Hepatocyte (in vitro differentiated cells): ENCODE measurements around the gene CRY2. TPM values are rescaled to one million over a fixed set of nuclear protein-coding genes. Genes with fewer than 3 reads are reported as not detected.

Experiments used
- DNase-seq: peaks from one replicate; pipeline ENCODE4 v3.0.0-alpha.2; 2016; ENCODE audit warnings: low spot score
- H2AFZ ChIP-seq: fragments of 200-600 bp; sonication (generic); 2 replicates; pipeline ENCODE4 v1.6.0; 2016; ENCODE audit warnings: antibody characterized with exemption, mild to moderate bottlenecking
- H3K27ac ChIP-seq: fragments of 200-600 bp; sonication (generic); 2 replicates; pipeline ENCODE4 v1.5.1; 2016; ENCODE audit warnings: mild to moderate bottlenecking
- H3K27me3 ChIP-seq: fragments of 200-600 bp; sonication (generic); 2 replicates; pipeline ENCODE4 v1.6.1; 2016
- H3K36me3 ChIP-seq: fragments of 200-600 bp; sonication (generic); replicated peaks from 2 replicates; pipeline ENCODE4 v1.5.1; 2016; ENCODE audit warnings: low read depth; ENCODE audit not compliant: insufficient read depth
- H3K4me1 ChIP-seq: fragments of 200-600 bp; sonication (generic); 2 replicates; pipeline ENCODE4 v1.5.1; 2016; ENCODE audit warnings: mild to moderate bottlenecking, moderate library complexity; ENCODE audit not compliant: insufficient read depth
- H3K4me2 ChIP-seq: fragments of 200-600 bp; sonication (generic); 2 replicates; pipeline ENCODE4 v1.6.0; 2016
- H3K4me3 ChIP-seq: fragments of 200-600 bp; sonication (generic); 2 replicates; pipeline ENCODE4 v1.5.1; 2016; ENCODE audit warnings: mild to moderate bottlenecking
- H3K79me2 ChIP-seq: fragments of 200-600 bp; sonication (generic); 2 replicates; pipeline ENCODE4 v1.6.0; 2017; ENCODE audit warnings: mild to moderate bottlenecking
- H3K9me2 ChIP-seq: fragments of 200-600 bp; sonication (generic); replicated peaks from 2 replicates; pipeline ENCODE4 v1.6.0; 2017; ENCODE audit warnings: mild to moderate bottlenecking; ENCODE audit not compliant: insufficient read depth
- H3K9me3 ChIP-seq: fragments of 200-600 bp; sonication (generic); 2 replicates; pipeline ENCODE4 v1.5.1; 2016; ENCODE audit warnings: low read depth, mild to moderate bottlenecking
- H4K20me1 ChIP-seq: fragments of 200-600 bp; sonication (generic); 2 replicates; pipeline ENCODE4 v1.6.0; 2016; ENCODE audit warnings: mild to moderate bottlenecking; ENCODE audit not compliant: insufficient read depth, poor library complexity, severe bottlenecking
- EZH2 ChIP-seq: fragments of 200-600 bp; sonication (generic); IDR thresholded peaks from 2 replicates; pipeline ENCODE4 v1.6.1; 2016; ENCODE audit warnings: antibody characterized with exemption, mild to moderate bottlenecking, borderline replicate concordance
- EZH2phosphoT487 ChIP-seq: fragments of 200-600 bp; sonication (generic); IDR thresholded peaks from one replicate; pipeline ENCODE4 v1.6.1; 2018; ENCODE audit warnings: antibody characterized with exemption, mild to moderate bottlenecking, low read depth, moderate library complexity; ENCODE audit not compliant: unreplicated experiment, severe bottlenecking
- WGBS: methylation state at CpG from one replicate; pipeline ENCODE4 v1.1.6; 2016; ENCODE audit warnings: low lambda C conversion rate; ENCODE audit errors: missing lambda C conversion rate; 5-methylcytosine and 5-hydroxymethylcytosine counted together
- polyA plus RNA-seq: library from polyadenylated mRNA; unstranded; fragments of >200 nt; fragmentation: Nextera tagmentation; extraction: Ambion mirVana; gene quantifications from 2 replicates; pipeline ENCODE4 v1.2.1, GENCODE V29; 2016
- total RNA-seq: library from RNA; depleted of rRNA; stranded (reverse); fragments of >200 nt; gene quantifications from 2 replicates; pipeline ENCODE4 v1.2.3, GENCODE V29; 2014
- TF ChIP-seq, protein P1 (sequence below): fragments of 200-600 bp; sonication (generic); IDR thresholded peaks from 2 replicates; pipeline ENCODE4 v1.5.1; 2016; ENCODE audit warnings: antibody characterized with exemption, mild to moderate bottlenecking; ENCODE audit not compliant: poor library complexity

The CRY2 gene
- total and polyA plus RNA-seq, 2 experiments from 2014 or later = 23.8 to 27.6 TPM

DNA sequence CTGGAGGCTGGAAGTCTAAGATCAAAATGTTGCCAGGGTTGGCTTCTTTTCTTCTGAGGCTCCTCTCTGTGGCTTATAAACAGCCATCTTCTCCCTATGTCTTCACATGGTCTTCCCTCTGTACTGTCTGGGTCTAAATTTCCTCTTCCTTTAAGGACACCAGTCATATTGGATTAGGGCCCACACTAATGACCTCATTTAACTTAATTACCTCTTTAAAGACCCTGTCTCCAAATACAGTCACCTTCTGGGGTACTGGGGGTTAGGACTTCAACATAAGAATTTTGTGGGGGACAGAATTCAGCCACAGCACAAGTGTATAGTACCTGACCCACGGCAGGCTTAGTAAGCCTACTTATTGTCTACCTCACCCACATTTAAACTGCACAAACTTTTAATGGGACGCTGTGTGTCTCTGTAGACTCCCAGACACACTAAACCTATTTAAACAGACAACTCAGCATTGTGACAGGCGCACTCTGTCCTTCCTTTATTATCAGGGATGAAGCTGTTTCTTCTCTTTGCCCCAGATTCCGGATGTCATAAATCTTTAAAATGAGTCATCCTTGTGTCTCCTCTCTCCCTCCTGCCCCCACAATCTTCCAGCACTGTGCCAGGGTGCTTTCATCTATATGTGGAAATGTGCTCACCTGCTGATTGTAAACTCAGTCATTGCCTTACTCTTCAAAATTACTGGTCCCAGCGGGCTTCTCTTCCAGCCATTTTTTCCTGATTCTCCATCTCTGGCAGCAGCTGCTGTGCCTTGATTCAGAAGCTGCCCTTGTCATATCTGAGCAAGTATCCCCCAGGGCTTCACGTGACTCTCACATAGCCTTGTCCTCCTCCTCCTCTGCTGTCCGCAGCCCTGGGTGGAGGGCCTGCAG lies 32.8 kb downstream of the CRY2 start:
- peak; percentile 60 for DNase-seq
- Histone ChIP-seq H2AFZ (no peak overlapping the region), H3K4me1 (peaks cover 8% of the 10 kb centered on the region), H3K4me3 (no peak overlapping the region), H3K9me2 (no peaks in the 10 kb centered on the region), H3K9me3 (no peaks in the 10 kb centered on the region), H3K36me3 (no peaks in the 10 kb centered on the region), H3K27me3 (no peaks in the 10 kb centered on the region), H3K79me2 (no peaks in the 10 kb centered on the region), H3K27ac (peak overlapping the region; percentile 64), H3K4me2 (no peak overlapping the region), H4K20me1 (no peaks in the 10 kb centered on the region)
- TF ChIP-seq, protein P1, sequence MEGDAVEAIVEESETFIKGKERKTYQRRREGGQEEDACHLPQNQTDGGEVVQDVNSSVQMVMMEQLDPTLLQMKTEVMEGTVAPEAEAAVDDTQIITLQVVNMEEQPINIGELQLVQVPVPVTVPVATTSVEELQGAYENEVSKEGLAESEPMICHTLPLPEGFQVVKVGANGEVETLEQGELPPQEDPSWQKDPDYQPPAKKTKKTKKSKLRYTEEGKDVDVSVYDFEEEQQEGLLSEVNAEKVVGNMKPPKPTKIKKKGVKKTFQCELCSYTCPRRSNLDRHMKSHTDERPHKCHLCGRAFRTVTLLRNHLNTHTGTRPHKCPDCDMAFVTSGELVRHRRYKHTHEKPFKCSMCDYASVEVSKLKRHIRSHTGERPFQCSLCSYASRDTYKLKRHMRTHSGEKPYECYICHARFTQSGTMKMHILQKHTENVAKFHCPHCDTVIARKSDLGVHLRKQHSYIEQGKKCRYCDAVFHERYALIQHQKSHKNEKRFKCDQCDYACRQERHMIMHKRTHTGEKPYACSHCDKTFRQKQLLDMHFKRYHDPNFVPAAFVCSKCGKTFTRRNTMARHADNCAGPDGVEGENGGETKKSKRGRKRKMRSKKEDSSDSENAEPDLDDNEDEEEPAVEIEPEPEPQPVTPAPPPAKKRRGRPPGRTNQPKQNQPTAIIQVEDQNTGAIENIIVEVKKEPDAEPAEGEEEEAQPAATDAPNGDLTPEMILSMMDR = no peak
- no peak for TF ChIP-seq EZH2phosphoT487
- no peak for TF ChIP-seq EZH2
- WGBS = 76% methylated on average over 7 of the region's 7 CpGs

DNA sequence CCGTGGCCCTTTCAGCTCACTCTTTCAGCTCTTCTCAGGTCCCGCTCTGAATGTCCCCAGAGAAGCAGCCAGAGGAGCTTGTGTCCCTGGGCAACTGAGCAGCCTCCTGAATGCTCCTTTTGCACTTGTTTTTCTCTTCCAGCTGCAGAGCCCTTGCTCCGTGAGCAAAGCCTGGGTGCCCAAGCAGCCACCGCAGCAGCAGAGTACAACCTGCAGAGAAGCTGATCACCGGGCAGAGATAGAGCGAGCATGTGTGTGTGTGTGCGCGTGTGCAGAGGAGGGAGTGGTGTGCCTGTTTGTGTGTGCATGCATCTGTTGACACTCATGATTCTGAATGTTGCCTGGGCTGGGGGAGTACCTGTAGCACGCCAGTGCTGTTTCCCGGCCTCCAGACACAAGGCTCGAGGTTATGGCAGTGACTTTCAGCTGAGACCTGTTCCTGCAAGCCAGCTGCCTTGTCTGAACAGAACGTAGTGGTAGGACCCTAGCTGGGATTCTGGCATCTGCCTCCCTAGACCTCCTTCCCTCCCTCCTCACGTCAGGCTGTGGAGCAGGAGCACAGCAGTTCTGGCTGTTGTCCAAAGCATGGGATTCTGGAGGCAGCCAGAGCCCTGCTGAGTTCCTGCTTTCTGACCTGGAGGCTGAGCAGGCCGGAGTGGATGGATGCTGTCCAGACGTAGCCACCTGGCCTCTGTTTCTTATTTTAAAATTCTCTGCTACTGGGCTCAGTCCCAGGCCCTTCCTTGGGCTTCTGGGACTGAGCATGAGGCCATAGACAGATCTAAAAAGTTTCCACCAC lies 33.7 kb downstream of the CRY2 start:
- no peak for TF ChIP-seq EZH2
- no peak for TF ChIP-seq EZH2phosphoT487
- TF ChIP-seq, protein P1 = no peak
- Histone ChIP-seq H3K27ac (peak overlapping the region; percentile 37), H3K36me3 (no peaks in the 10 kb centered on the region), H3K79me2 (no peaks in the 10 kb centered on the region), H3K4me2 (no peak overlapping the region), H4K20me1 (no peaks in the 10 kb centered on the region), H3K4me3 (no peak overlapping the region), H2AFZ (no peak overlapping the region), H3K27me3 (no peaks in the 10 kb centered on the region), H3K4me1 (peaks cover 8% of the 10 kb centered on the region), H3K9me3 (no peaks in the 10 kb centered on the region), H3K9me2 (no peaks in the 10 kb centered on the region)
- WGBS = 95% methylated on average over 15 of the region's 15 CpGs
- DNase-seq = no peak

DNA sequence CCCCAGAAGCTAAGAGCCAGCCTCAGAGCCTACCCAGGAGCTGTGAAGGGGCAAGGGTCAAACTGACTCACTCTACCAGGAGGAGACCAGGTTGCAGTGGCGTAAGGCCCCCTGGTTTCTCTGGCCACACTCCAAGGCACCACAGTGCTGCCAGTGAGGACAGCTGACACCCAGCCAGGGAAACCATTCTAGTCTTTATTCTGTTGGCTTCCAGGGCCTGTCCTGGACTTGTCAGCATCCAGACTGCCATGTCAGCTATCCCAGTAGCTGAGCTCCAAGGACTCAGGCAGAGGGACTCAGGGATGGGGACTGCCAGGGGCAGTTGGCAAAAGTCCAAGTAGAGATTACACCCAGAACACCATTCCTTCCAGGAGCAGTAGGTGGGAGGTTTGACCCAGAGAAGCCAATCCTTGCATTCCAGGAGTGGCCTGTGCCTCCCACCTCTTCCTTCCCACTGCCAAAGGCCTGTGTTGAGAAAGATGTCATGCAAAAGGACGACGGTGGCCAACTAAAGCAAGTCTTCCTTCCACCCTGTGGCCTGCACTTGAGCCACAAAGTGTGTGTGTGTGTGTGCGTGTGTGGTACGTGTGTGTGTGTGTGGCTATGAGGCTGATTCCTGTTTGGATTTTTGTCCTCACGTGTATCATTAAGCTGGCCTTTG lies 34.6 kb downstream of the CRY2 start:
- H3K4me2 ChIP-seq = no peak overlapping the region
- H3K9me3 ChIP-seq = no peaks in the 10 kb centered on the region
- no peak for TF ChIP-seq EZH2phosphoT487
- TF ChIP-seq, protein P1 = no peak
- no peak for TF ChIP-seq EZH2
- H2AFZ ChIP-seq = no peak overlapping the region
- no peaks in the 10 kb centered on the region for H3K27me3 ChIP-seq
- 92% methylated on average over 6 of the region's 6 CpGs for WGBS
- DNase-seq = no peak
- H3K9me2 ChIP-seq = no peaks in the 10 kb centered on the region
- H3K4me3 ChIP-seq = no peak overlapping the region
- no peak overlapping the region for H3K27ac ChIP-seq
- H3K36me3 ChIP-seq = no peaks in the 10 kb centered on the region
- H3K79me2 ChIP-seq = no peaks in the 10 kb centered on the region
- H3K4me1 ChIP-seq = peaks cover 8% of the 10 kb centered on the region
- H4K20me1 ChIP-seq = no peaks in the 10 kb centered on the region
